Measurements from ENCODE around the gene LUZP1. TPM values are rescaled to one million over a fixed set of nuclear protein-coding genes. Genes with fewer than 3 reads are reported as not detected.
A peak's percentile ranks its signal among the peaks of the same experiment; 100 is the strongest.

Gene LUZP1
- total RNA-seq, 1 experiment from 2014 or later, result 40.2 TPM

DNA sequence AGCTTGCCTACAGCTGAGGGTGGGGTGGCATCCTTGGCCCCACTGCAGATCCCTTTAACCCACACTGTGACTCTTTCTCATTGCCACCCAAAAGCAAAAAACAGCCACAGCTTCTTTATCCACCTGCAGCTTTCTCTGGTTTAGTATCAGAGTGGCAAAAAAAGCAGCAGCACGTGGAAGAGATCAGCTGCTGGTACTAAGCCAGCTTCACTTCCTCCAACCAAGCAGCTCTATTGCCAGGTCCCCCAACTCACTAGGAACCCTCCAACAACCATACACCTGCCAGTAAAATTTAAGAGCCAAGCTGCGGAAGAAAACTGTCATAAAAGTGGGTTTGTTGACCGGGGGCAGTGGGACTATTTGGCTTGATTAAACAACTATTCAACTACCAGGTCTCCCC is 83.0 kb downstream of the LUZP1 start:
- H3K4me1 ChIP-seq (ENCODE audit: control insufficient read depth, insufficient read depth, low read length), result no peaks in the 10 kb centered on the region
- ChIA-PET CTCF (interaction anchor here (0.5 kb wide), 1 partner anchor 136 kb away, joined by 4 read pairs; no protein-coding TSS in a partner anchor), POLR2A (interaction anchor here (0.6 kb wide), 1 partner anchor 73 kb away, joined by 12 read pairs; no protein-coding TSS in a partner anchor)
- TF ChIP-seq, protein P1, sequence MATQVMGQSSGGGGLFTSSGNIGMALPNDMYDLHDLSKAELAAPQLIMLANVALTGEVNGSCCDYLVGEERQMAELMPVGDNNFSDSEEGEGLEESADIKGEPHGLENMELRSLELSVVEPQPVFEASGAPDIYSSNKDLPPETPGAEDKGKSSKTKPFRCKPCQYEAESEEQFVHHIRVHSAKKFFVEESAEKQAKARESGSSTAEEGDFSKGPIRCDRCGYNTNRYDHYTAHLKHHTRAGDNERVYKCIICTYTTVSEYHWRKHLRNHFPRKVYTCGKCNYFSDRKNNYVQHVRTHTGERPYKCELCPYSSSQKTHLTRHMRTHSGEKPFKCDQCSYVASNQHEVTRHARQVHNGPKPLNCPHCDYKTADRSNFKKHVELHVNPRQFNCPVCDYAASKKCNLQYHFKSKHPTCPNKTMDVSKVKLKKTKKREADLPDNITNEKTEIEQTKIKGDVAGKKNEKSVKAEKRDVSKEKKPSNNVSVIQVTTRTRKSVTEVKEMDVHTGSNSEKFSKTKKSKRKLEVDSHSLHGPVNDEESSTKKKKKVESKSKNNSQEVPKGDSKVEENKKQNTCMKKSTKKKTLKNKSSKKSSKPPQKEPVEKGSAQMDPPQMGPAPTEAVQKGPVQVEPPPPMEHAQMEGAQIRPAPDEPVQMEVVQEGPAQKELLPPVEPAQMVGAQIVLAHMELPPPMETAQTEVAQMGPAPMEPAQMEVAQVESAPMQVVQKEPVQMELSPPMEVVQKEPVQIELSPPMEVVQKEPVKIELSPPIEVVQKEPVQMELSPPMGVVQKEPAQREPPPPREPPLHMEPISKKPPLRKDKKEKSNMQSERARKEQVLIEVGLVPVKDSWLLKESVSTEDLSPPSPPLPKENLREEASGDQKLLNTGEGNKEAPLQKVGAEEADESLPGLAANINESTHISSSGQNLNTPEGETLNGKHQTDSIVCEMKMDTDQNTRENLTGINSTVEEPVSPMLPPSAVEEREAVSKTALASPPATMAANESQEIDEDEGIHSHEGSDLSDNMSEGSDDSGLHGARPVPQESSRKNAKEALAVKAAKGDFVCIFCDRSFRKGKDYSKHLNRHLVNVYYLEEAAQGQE (IDR thresholded peaks at IDR 0.05; ENCODE audit: insufficient read depth in 1 of 2, low read depth in 2 of 2, low read length in 1 of 2), result no peak
- TF ChIP-seq, protein P2, sequence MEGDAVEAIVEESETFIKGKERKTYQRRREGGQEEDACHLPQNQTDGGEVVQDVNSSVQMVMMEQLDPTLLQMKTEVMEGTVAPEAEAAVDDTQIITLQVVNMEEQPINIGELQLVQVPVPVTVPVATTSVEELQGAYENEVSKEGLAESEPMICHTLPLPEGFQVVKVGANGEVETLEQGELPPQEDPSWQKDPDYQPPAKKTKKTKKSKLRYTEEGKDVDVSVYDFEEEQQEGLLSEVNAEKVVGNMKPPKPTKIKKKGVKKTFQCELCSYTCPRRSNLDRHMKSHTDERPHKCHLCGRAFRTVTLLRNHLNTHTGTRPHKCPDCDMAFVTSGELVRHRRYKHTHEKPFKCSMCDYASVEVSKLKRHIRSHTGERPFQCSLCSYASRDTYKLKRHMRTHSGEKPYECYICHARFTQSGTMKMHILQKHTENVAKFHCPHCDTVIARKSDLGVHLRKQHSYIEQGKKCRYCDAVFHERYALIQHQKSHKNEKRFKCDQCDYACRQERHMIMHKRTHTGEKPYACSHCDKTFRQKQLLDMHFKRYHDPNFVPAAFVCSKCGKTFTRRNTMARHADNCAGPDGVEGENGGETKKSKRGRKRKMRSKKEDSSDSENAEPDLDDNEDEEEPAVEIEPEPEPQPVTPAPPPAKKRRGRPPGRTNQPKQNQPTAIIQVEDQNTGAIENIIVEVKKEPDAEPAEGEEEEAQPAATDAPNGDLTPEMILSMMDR (IDR thresholded peaks at IDR 0.05), result no peak
- TF ChIP-seq TCF7L2 (IDR thresholded peaks at IDR 0.05; ENCODE audit: low read depth, low read length) (no peak), SIN3A (IDR thresholded peaks at IDR 0.05; ENCODE audit: borderline replicate concordance, insufficient read depth, low read depth, low read length) (no peak), POLR2AphosphoS5 (IDR thresholded peaks at IDR 0.05; ENCODE audit: low read depth, low read length) (no peak)
- in situ Hi-C loops (cut with HindIII; ENCODE audit: low pct_unique_long_range_greater_than_20kb, low sequenced_read_pairs), result loop anchor here (25.0 kb wide), 1 partner anchor 102 kb away; no protein-coding TSS in a partner anchor
- intact Hi-C loops (cut with micrococcal nuclease; ENCODE audit: unreplicated experiment), result no loop called here
- no peaks in the 10 kb centered on the region for H3K27me3 ChIP-seq (ENCODE audit: control insufficient read depth, insufficient read depth, low read length)
- ATAC-seq (no peak), DNase-seq (ENCODE audit: low read depth, low spot score) (no peak)
- no peak overlapping the region for H3K27ac ChIP-seq (ENCODE audit: low read length)
- no peaks in the 10 kb centered on the region for H3K9me3 ChIP-seq (ENCODE audit: control insufficient read depth, insufficient read depth, low read depth, low read length)
- peaks cover 15% of the 10 kb centered on the region for H3K36me3 ChIP-seq (ENCODE audit: control insufficient read depth, insufficient read depth, low read length)
- no TSS peak for BruUV-seq (replicated peaks)
- H3K4me3 ChIP-seq (ENCODE audit: low read depth in 2 of 2, low read length in 2 of 2), result no peak overlapping the region

DNA sequence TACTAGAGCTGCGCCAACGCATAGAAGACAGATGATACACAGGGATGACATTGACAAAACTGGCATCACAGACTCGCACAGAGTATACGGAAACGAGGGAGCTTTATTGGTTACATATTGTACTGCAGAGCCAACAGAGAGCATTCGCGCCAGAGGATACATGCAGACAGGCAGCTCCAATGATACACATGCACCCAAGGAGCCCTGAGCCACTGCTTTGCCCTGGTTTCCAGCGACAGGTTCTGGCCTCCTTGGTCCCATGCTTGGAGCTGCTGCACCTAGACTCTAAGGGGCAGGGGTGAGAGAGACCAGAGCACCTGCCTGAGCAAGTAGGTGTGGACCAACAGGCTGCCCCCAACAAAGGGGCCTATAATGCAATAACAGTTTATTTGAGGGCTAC is 83.8 kb downstream of the LUZP1 start:
- intact Hi-C loops (cut with micrococcal nuclease; ENCODE audit: unreplicated experiment) (loop anchor here (5.0 kb wide), 1 partner anchor 108 kb away; no protein-coding TSS in a partner anchor), in situ Hi-C loops (cut with HindIII; ENCODE audit: low pct_unique_long_range_greater_than_20kb, low sequenced_read_pairs) (loop anchor here (25.0 kb wide), 1 partner anchor 102 kb away; no protein-coding TSS in a partner anchor)
- Histone ChIP-seq H3K9me3 (ENCODE audit: control insufficient read depth, insufficient read depth, low read depth, low read length) (no peaks in the 10 kb centered on the region), H3K27me3 (ENCODE audit: control insufficient read depth, insufficient read depth, low read length) (no peaks in the 10 kb centered on the region), H3K4me3 (ENCODE audit: low read depth in 2 of 2, low read length in 2 of 2) (no peak overlapping the region), H3K27ac (ENCODE audit: low read length) (no peak overlapping the region), H3K4me1 (ENCODE audit: control insufficient read depth, insufficient read depth, low read length) (no peaks in the 10 kb centered on the region), H3K36me3 (ENCODE audit: control insufficient read depth, insufficient read depth, low read length) (peaks cover 15% of the 10 kb centered on the region)
- TF ChIP-seq SIN3A (IDR thresholded peaks at IDR 0.05; ENCODE audit: borderline replicate concordance, insufficient read depth, low read depth, low read length) (no peak), TCF7L2 (IDR thresholded peaks at IDR 0.05; ENCODE audit: low read depth, low read length) (no peak), POLR2AphosphoS5 (IDR thresholded peaks at IDR 0.05; ENCODE audit: low read depth, low read length) (no peak)
- TF ChIP-seq, protein P1 (IDR thresholded peaks at IDR 0.05; ENCODE audit: insufficient read depth in 1 of 2, low read depth in 2 of 2, low read length in 1 of 2), result no peak
- TF ChIP-seq, protein P2 (IDR thresholded peaks at IDR 0.05), result no peak
- ChIA-PET CTCF (interaction anchor here (0.6 kb wide), 1 partner anchor 85 kb away, joined by 6 read pairs; no protein-coding TSS in a partner anchor), POLR2A (no interaction called here)
- 0 out of 2 replicates have a peak, but pooled peaks have one; percentile 12 for ATAC-seq
- no peak for DNase-seq (ENCODE audit: low read depth, low spot score)
- BruUV-seq (replicated peaks), result no TSS peak

Data from Panc1 (cell line).